Astrocyte (in vitro differentiated cells and primary cell): ENCODE results near the gene BRMS1. TPM values are rescaled to one million over a fixed set of nuclear protein-coding genes. Genes with fewer than 3 reads are reported as not detected.

Experiments used
- DNase-seq: peaks from one replicate; pipeline ENCODE4 v3.0.0-alpha.2; 2010; ENCODE audit warnings: low read depth
- FAIRE-seq: peaks from 2 replicates; lab custom pipeline; 2011; peaks lifted over from hg19 to GRCh38; lab: Jason Lieb, UNC
- H2AFZ ChIP-seq: 2 replicates; pipeline ENCODE4 v1.6.0; 2012; ENCODE audit warnings: low read depth, low read length, inconsistent platforms
- H3K27ac ChIP-seq: 2 replicates; pipeline ENCODE4 v1.5.1; 2011; ENCODE audit warnings: low read depth, low read length, inconsistent platforms
- H3K27me3 ChIP-seq: 2 replicates; pipeline ENCODE4 v1.6.0; 2011; ENCODE audit warnings: low read length, inconsistent platforms; ENCODE audit not compliant: insufficient read depth
- H3K36me3 ChIP-seq: 2 replicates; pipeline ENCODE4 v1.5.1; 2011; ENCODE audit warnings: low read length, inconsistent platforms; ENCODE audit not compliant: insufficient read depth
- H3K4me1 ChIP-seq: 2 replicates; pipeline ENCODE4 v1.5.1; 2011; ENCODE audit warnings: low read length, inconsistent platforms; ENCODE audit not compliant: insufficient read depth
- H3K4me2 ChIP-seq: 2 replicates; pipeline ENCODE4 v1.6.0; 2012; ENCODE audit warnings: low read length, inconsistent platforms
- H3K4me3 ChIP-seq: 2 replicates; pipeline ENCODE4 v1.5.1; 2011; ENCODE audit warnings: low read depth, mild to moderate bottlenecking, low read length, inconsistent platforms; ENCODE audit not compliant: insufficient read depth
- H3K79me2 ChIP-seq: 2 replicates; pipeline ENCODE4 v1.6.0; 2012; ENCODE audit warnings: mild to moderate bottlenecking, low read length, inconsistent platforms; ENCODE audit not compliant: insufficient read depth
- H3K9ac ChIP-seq: 2 replicates; pipeline ENCODE4 v1.6.0; 2012; ENCODE audit warnings: mild to moderate bottlenecking, low read length, inconsistent platforms
- H3K9me3 ChIP-seq: 2 replicates; pipeline ENCODE4 v1.5.1; 2012; ENCODE audit warnings: low read depth, mild to moderate bottlenecking, low read length, inconsistent platforms; ENCODE audit not compliant: insufficient read depth
- H4K20me1 ChIP-seq: 2 replicates; pipeline ENCODE4 v1.6.0; 2012; ENCODE audit warnings: low read length, inconsistent platforms; ENCODE audit not compliant: insufficient read depth
- H3K27ac Mint-ChIP-seq: one replicate; pipeline ENCODE4 v1.8.0; 2021; ENCODE audit warnings: mild to moderate bottlenecking, mixed read lengths; ENCODE audit not compliant: unreplicated experiment
- H3K27me3 Mint-ChIP-seq: one replicate; pipeline ENCODE4 v1.8.0; 2021; ENCODE audit warnings: low read depth, mixed read lengths; ENCODE audit not compliant: unreplicated experiment
- H3K36me3 Mint-ChIP-seq: one replicate; pipeline ENCODE4 v1.8.0; 2021; ENCODE audit warnings: low read depth, mixed read lengths; ENCODE audit not compliant: unreplicated experiment
- H3K4me1 Mint-ChIP-seq: one replicate; pipeline ENCODE4 v1.8.0; 2021; ENCODE audit warnings: low read depth, mixed read lengths; ENCODE audit not compliant: unreplicated experiment
- H3K4me3 Mint-ChIP-seq: one replicate; pipeline ENCODE4 v1.8.0; 2021; ENCODE audit warnings: mild to moderate bottlenecking, moderate library complexity, mixed read lengths; ENCODE audit not compliant: unreplicated experiment
- H3K9me3 Mint-ChIP-seq: one replicate; pipeline ENCODE4 v1.8.0; 2021; ENCODE audit warnings: mild to moderate bottlenecking, mixed read lengths; ENCODE audit not compliant: unreplicated experiment
- CTCF ChIP-seq: IDR thresholded peaks from 2 replicates; pipeline ENCODE4 v1.5.1; 2011; ENCODE audit warnings: low read depth, mild to moderate bottlenecking, inconsistent platforms, low read length, moderate library complexity; ENCODE audit not compliant: insufficient read depth
- EZH2 ChIP-seq: IDR thresholded peaks from 2 replicates; pipeline ENCODE4 v1.6.1; 2012; ENCODE audit warnings: mild to moderate bottlenecking, low read length, inconsistent platforms; ENCODE audit not compliant: insufficient read depth
- total RNA-seq: library from RNA; stranded (reverse); gene quantifications from 2 replicates; pipeline ENCODE4 v1.2.1, GENCODE V29; 2021

Gene BRMS1
- total RNA-seq, 1 donor from 2014 or later = 47.8 TPM

GRCh38 chr11:66363805-66364535, 19.1 kb upstream of the BRMS1 start:
- no peak overlapping the region for H3K4me2 ChIP-seq
- no peaks in the 10 kb centered on the region for H4K20me1 ChIP-seq
- H3K27ac ChIP-seq = no peak overlapping the region
- Mint-ChIP-seq H3K4me3 (no peak overlapping the region), H3K9me3 (no peaks in the 10 kb centered on the region), H3K36me3 (peaks cover 7% of the 10 kb centered on the region), H3K4me1 (peaks cover 5% of the 10 kb centered on the region), H3K27ac (no peak overlapping the region), H3K27me3 (no peaks in the 10 kb centered on the region)
- no peak overlapping the region for H3K4me3 ChIP-seq
- H3K36me3 ChIP-seq = no peaks in the 10 kb centered on the region
- H3K27me3 ChIP-seq = no peaks in the 10 kb centered on the region
- H3K4me1 ChIP-seq = no peaks in the 10 kb centered on the region
- no peaks in the 10 kb centered on the region for H3K79me2 ChIP-seq
- H2AFZ ChIP-seq = no peak overlapping the region
- FAIRE-seq = no peak
- no peak overlapping the region for H3K9ac ChIP-seq
- TF ChIP-seq EZH2 = no peak
- peak; percentile 29 for TF ChIP-seq CTCF
- no peaks in the 10 kb centered on the region for H3K9me3 ChIP-seq
- DNase-seq = no peak

GRCh38 chr11:66363187-66363601, 18.3 kb upstream of the BRMS1 start:
- Histone ChIP-seq H3K36me3 (no peaks in the 10 kb centered on the region), H3K4me1 (no peaks in the 10 kb centered on the region), H3K4me2 (no peak overlapping the region), H4K20me1 (no peaks in the 10 kb centered on the region), H2AFZ (no peak overlapping the region), H3K4me3 (no peak overlapping the region), H3K79me2 (no peaks in the 10 kb centered on the region), H3K27ac (no peak overlapping the region), H3K27me3 (no peaks in the 10 kb centered on the region), H3K9me3 (no peaks in the 10 kb centered on the region), H3K9ac (no peak overlapping the region)
- Mint-ChIP-seq H3K4me1 (peaks cover 5% of the 10 kb centered on the region), H3K36me3 (peaks cover 7% of the 10 kb centered on the region), H3K27me3 (no peaks in the 10 kb centered on the region), H3K9me3 (no peaks in the 10 kb centered on the region), H3K27ac (no peak overlapping the region), H3K4me3 (no peak overlapping the region)
- TF ChIP-seq EZH2 (no peak), CTCF (no peak)
- FAIRE-seq (no peak), DNase-seq (no peak)

- H3K79me2 ChIP-seq = no peaks in the 10 kb centered on the region
- no peaks in the 10 kb centered on the region for H3K9me3 ChIP-seq
- FAIRE-seq (no peak), DNase-seq (no peak)
- Mint-ChIP-seq H3K9me3 (no peaks in the 10 kb centered on the region), H3K4me1 (peaks cover 5% of the 10 kb centered on the region), H3K4me3 (no peak overlapping the region), H3K27me3 (no peaks in the 10 kb centered on the region), H3K27ac (no peak overlapping the region), H3K36me3 (peaks cover 3% of the 10 kb centered on the region)
- H3K4me1 ChIP-seq = no peaks in the 10 kb centered on the region
- no peak overlapping the region for H3K9ac ChIP-seq
- H2AFZ ChIP-seq = no peak overlapping the region
- no peak overlapping the region for H3K4me2 ChIP-seq
- no peaks in the 10 kb centered on the region for H3K27me3 ChIP-seq
- H4K20me1 ChIP-seq = no peaks in the 10 kb centered on the region
- no peaks in the 10 kb centered on the region for H3K36me3 ChIP-seq
- H3K27ac ChIP-seq = no peak overlapping the region
- H3K4me3 ChIP-seq = no peak overlapping the region
- TF ChIP-seq CTCF (no peak), EZH2 (no peak)
Measured at GRCh38 chr11:66362481-66363147, 17.7 kb upstream of the BRMS1 start.
